HUDEP-2 (cell line): ENCODE measurements around the gene KHK.
"Not testable (repeated sequence)": the region's sequence is repeated elsewhere in the genome, so short reads cannot be mapped to it uniquely, and the experiment has no call there.

Experiments
- DNase-seq, 76 experiments: peaks; one replicate each; lab custom pipeline; 2025; ENCODE audit not compliant: unreplicated experiment in 76 of 76; lab: John Stamatoyannopoulos, UW

KHK gene

GRCh38 chr2:27095427-27095744 is 8.8 kb downstream of the KHK start:
- DNase-seq: no peak

GRCh38 chr2:27095745-27096651 is 9.4 kb downstream of the KHK start:
- DNase-seq: peak in 57 of 76 experiments; percentile 7 to 72 (median 37)

GRCh38 chr2:27096748-27097297 is 10.3 kb downstream of the KHK start:
- no peak for DNase-seq

GRCh38 chr2:27097341-27097740 is 10.8 kb downstream of the KHK start:
- no peak for DNase-seq

GRCh38 chr2:27099334-27099955 is 12.9 kb downstream of the KHK start:
- no peak for DNase-seq

GRCh38 chr2:27100036-27100435 is 13.5 kb downstream of the KHK start:
- no peak for DNase-seq

GRCh38 chr2:27102329-27102728 is 15.8 kb downstream of the KHK start:
- DNase-seq: no peak

GRCh38 chr2:27105981-27106380 is 19.4 kb downstream of the KHK start:
- no peak for DNase-seq

GRCh38 chr2:27108221-27108620 is 21.6 kb downstream of the KHK start:
- DNase-seq: no peak

GRCh38 chr2:27109083-27109482 is 22.5 kb downstream of the KHK start:
- DNase-seq: no peak

GRCh38 chr2:27110603-27111352 is 24.2 kb downstream of the KHK start:
- not testable (repeated sequence) for DNase-seq

- not testable (repeated sequence) for DNase-seq
Measured at GRCh38 chr2:27111392-27112078, 25.0 kb downstream of the KHK start.

GRCh38 chr2:27115519-27115918 is 28.9 kb downstream of the KHK start:
- DNase-seq: no peak

- DNase-seq: peak in 2 of 76 experiments; percentile 8 to 31
Measured at GRCh38 chr2:27117995-27118524, 31.5 kb downstream of the KHK start.

- peak in 23 of 76 experiments; percentile 8 to 40 (median 20) for DNase-seq
Measured at GRCh38 chr2:27118525-27119329, 32.2 kb downstream of the KHK start, which contains the start of gene CGREF1. Gene CGREF1 (minus strand): TSS chr2:27119128. CDS start chr2:27104366, 14,762 bp downstream.

GRCh38 chr2:27119330-27119670 is 32.7 kb downstream of the KHK start:
- DNase-seq: not testable (repeated sequence)

GRCh38 chr2:27121906-27122305 is 35.3 kb downstream of the KHK start:
- DNase-seq: no peak

GRCh38 chr2:27122791-27123190 is 36.2 kb downstream of the KHK start:
- DNase-seq: no peak
